AG04449 (cell line): ENCODE measurements around the gene PDE9A.
"Not testable (repeated sequence)": the region's sequence is repeated elsewhere in the genome, so short reads cannot be mapped to it uniquely, and the experiment has no call there.

Source experiments
- CTCF ChIA-PET: fragments of 350-600 bp; formaldehyde crosslinking; extraction: SDS; loops from one replicate; lab custom pipeline; 2021; ENCODE audit warnings: antibody characterized with exemption; lab: Yijun Ruan, JAX
- POLR2A ChIA-PET: fragments of 400-600, 350-600 bp; formaldehyde crosslinking; extraction: SDS; loops from one replicate; lab custom pipeline; 2020; ENCODE audit warnings: antibody characterized with exemption, inconsistent platforms; lab: Yijun Ruan, JAX
- DNase-seq: peaks from one replicate; pipeline ENCODE4 v3.0.0-alpha.2; 2010; ENCODE audit warnings: low read depth, low spot score
- H3K4me3 ChIP-seq: 2 replicates; pipeline ENCODE4 v1.5.1; 2011; ENCODE audit warnings: low read depth, mild to moderate bottlenecking, control low read depth, low read length
- TF ChIP-seq, protein P1 (sequence below): IDR thresholded peaks from one replicate; pipeline ENCODE4 v1.5.1; 2011; ENCODE audit warnings: mild to moderate bottlenecking, moderate library complexity, low read length, control low read depth, inconsistent platforms; ENCODE audit not compliant: insufficient read depth; ENCODE audit errors: missing control alignments

PDE9A gene

DNA sequence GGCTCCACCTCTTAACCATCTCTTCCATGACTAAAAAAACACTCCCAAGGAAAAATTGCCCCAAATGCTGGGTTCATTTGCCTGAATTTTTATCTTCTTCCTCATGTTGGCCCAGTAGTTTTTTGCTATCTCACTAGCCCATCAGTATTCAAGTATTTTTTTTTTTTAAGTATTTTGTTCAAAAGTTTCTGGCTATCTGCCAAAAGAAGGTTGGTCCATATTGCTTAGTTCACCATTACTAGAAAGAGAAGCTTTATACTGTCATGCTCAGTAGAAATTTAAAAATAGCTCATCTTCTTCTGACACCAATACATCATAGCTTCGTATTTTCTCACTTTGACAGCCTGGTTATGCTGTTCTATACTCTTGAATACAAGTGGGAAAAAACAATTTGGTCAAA, 41.0 kb upstream of the PDE9A start:
- TF ChIP-seq, protein P1, sequence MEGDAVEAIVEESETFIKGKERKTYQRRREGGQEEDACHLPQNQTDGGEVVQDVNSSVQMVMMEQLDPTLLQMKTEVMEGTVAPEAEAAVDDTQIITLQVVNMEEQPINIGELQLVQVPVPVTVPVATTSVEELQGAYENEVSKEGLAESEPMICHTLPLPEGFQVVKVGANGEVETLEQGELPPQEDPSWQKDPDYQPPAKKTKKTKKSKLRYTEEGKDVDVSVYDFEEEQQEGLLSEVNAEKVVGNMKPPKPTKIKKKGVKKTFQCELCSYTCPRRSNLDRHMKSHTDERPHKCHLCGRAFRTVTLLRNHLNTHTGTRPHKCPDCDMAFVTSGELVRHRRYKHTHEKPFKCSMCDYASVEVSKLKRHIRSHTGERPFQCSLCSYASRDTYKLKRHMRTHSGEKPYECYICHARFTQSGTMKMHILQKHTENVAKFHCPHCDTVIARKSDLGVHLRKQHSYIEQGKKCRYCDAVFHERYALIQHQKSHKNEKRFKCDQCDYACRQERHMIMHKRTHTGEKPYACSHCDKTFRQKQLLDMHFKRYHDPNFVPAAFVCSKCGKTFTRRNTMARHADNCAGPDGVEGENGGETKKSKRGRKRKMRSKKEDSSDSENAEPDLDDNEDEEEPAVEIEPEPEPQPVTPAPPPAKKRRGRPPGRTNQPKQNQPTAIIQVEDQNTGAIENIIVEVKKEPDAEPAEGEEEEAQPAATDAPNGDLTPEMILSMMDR, result no peak
- ChIA-PET CTCF (no interaction called here), POLR2A (no interaction called here)
- no peak overlapping the region for H3K4me3 ChIP-seq
- DNase-seq, result no peak

- TF ChIP-seq, protein P1, result no peak
- no peak for DNase-seq
- ChIA-PET POLR2A (no interaction called here), CTCF (no interaction called here)
- no peak overlapping the region for H3K4me3 ChIP-seq
These were observed 39.7 kb upstream of the PDE9A start for GRCh38 chr21:42613756-42614155.

DNA sequence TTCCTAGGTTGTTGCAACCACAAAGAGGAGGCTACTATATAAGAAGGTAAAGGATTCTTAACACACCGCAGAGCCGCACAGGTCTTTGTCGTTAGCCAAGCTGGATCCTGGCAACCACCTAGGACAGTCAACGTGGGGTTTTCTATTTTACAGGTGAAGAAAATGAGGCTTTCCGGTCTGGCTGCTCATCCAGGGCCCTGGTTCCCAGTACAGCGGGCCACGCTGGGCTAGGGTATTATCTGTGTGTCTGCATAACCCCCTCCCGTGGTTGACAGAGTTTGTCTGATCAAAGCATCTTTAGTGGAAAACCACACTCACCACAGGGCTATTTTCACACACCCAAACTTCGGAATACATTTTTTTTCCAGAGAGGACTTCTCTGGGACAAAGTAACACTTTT, 39.0 kb upstream of the PDE9A start:
- no peak overlapping the region for H3K4me3 ChIP-seq
- CTCF ChIA-PET, result no interaction called here
- DNase-seq, result no peak
- TF ChIP-seq, protein P1, result no peak
- POLR2A ChIA-PET, result no interaction called here

DNA sequence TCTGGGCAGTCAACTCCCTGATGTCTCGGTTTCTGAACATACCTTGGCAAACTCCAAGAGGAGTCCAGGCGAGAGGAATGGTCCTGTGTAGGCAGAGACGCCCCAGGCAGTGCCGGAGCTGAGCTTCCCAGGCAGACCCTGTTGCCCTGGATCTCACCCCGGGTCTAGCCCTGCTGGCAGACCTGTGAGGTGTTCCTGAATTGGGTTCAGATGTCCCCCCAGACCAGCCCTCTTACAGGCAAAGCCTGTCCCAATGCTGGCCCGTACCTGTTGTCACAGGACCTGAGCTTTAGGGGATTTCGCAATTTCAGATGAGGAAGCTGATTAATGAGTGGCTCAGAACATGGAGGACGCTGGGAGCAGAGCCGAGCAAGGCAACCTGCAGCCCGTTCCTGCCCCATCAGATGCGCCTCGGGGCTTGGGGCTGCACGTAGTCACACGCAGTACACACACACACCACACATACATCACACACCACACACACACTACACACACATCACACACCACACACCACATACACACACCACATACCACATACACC, 38.5 kb upstream of the PDE9A start:
- no peak overlapping the region for H3K4me3 ChIP-seq
- CTCF ChIA-PET, result no interaction called here
- DNase-seq, result no peak
- POLR2A ChIA-PET, result no interaction called here
- TF ChIP-seq, protein P1, result no peak

GRCh38 chr21:42615377-42615776, 38.0 kb upstream of the PDE9A start:
- H3K4me3 ChIP-seq, CTCF ChIA-PET, POLR2A ChIA-PET, DNase-seq: not testable (repeated sequence)

DNA sequence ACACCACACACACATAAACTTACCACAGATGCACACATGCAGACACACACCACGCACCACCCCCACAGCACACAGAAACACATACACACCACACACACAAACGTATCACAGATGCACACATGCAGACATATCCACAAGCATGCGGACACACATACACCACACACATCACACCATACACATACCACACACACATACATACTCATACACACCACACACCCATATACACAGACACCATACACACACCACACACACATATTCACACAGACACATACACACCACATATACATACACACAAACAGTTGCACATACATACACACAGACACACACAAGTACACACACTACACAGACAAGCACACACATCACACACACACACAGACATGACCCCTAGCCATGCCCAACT, 37.5 kb upstream of the PDE9A start:
- no peak overlapping the region for H3K4me3 ChIP-seq
- no peak for DNase-seq
- CTCF ChIA-PET, result no interaction called here
- POLR2A ChIA-PET, result no interaction called here
- TF ChIP-seq, protein P1, result no peak

GRCh38 chr21:42616446-42616845, 37.0 kb upstream of the PDE9A start:
- ChIA-PET POLR2A (no interaction called here), CTCF (no interaction called here)
- no peak for DNase-seq
- TF ChIP-seq, protein P1, result no peak
- H3K4me3 ChIP-seq, result no peak overlapping the region
